ENCODE results near the gene MYOM1.

GRCh38 chr18:3139406-3139805, 80.4 kb downstream of the MYOM1 start:
- no peak for TF ChIP-seq POLR2A (IDR thresholded peaks at IDR 0.05; ENCODE audit: low read depth)
- no peak for TF ChIP-seq POLR2AphosphoS5 (IDR thresholded peaks at IDR 0.05)

All from esophagus muscularis mucosa (tissue), 2 donors.